Measurements from ENCODE around the gene SRCAP. TPM values are rescaled to one million over a fixed set of nuclear protein-coding genes. Genes with fewer than 3 reads are reported as not detected.

The SRCAP gene
- total RNA-seq, 2 donors from 2014 or later: 22.5 to 25.0 TPM

GRCh38 chr16:30725418-30725792, 26.4 kb downstream of the SRCAP start:
- Histone ChIP-seq H3K27me3 (no peaks in the 10 kb centered on the region), H3K9me3 (no peaks in the 10 kb centered on the region), H3K4me1 (no peaks in the 10 kb centered on the region), H3K4me3 (no peak overlapping the region), H3K27ac (no peak overlapping the region), H3K36me3 (peaks cover 70% of the 10 kb centered on the region)
- no peak for DNase-seq (ENCODE audit: low spot score)
- TF ChIP-seq CTCF (IDR thresholded peaks at IDR 0.05): no peak

GRCh38 chr16:30728321-30728720, 29.4 kb downstream of the SRCAP start:
- no peak for TF ChIP-seq CTCF (IDR thresholded peaks at IDR 0.05)
- Histone ChIP-seq H3K4me1 (no peaks in the 10 kb centered on the region), H3K4me3 (no peak overlapping the region), H3K9me3 (no peaks in the 10 kb centered on the region), H3K36me3 (peaks cover 70% of the 10 kb centered on the region), H3K27ac (no peak overlapping the region), H3K27me3 (no peaks in the 10 kb centered on the region)
- no peak for DNase-seq (ENCODE audit: low spot score)

- no peaks in the 10 kb centered on the region for H3K4me1 ChIP-seq
- no peak overlapping the region for H3K27ac ChIP-seq
- H3K4me3 ChIP-seq: no peak overlapping the region
- peaks cover 70% of the 10 kb centered on the region for H3K36me3 ChIP-seq
- TF ChIP-seq CTCF (IDR thresholded peaks at IDR 0.05): no peak
- no peak for DNase-seq (ENCODE audit: low spot score)
- no peaks in the 10 kb centered on the region for H3K9me3 ChIP-seq
- H3K27me3 ChIP-seq: no peaks in the 10 kb centered on the region
Observed at GRCh38 chr16:30728899-30729672, 30.1 kb downstream of the SRCAP start.

- no peaks in the 10 kb centered on the region for H3K9me3 ChIP-seq
- TF ChIP-seq CTCF (IDR thresholded peaks at IDR 0.05): no peak
- no peaks in the 10 kb centered on the region for H3K27me3 ChIP-seq
- no peaks in the 10 kb centered on the region for H3K4me1 ChIP-seq
- no peak for DNase-seq (ENCODE audit: low spot score)
- H3K27ac ChIP-seq: no peak overlapping the region
- peaks cover 74% of the 10 kb centered on the region for H3K36me3 ChIP-seq
- H3K4me3 ChIP-seq: no peak overlapping the region
Observed at GRCh38 chr16:30731411-30731810, 32.4 kb downstream of the SRCAP start.

- no peaks in the 10 kb centered on the region for H3K27me3 ChIP-seq
- TF ChIP-seq CTCF (IDR thresholded peaks at IDR 0.05): no peak
- no peak for DNase-seq (ENCODE audit: low spot score)
- H3K27ac ChIP-seq: no peak overlapping the region
- no peak overlapping the region for H3K4me3 ChIP-seq
- H3K4me1 ChIP-seq: peaks cover 0 to 23% of the 10 kb centered on the region in 2 donors
- no peaks in the 10 kb centered on the region for H3K9me3 ChIP-seq
- H3K36me3 ChIP-seq: peaks cover 73% of the 10 kb centered on the region
Observed at GRCh38 chr16:30736995-30737793, 38.2 kb downstream of the SRCAP start.

All from right atrium auricular region (tissue), 2 donors.